Caco-2 (cell line): ENCODE results near the gene TLE3. TPM values are rescaled to one million over a fixed set of nuclear protein-coding genes. Genes with fewer than 3 reads are reported as not detected.

Experiments used
- BruUV-seq: library from RNA; stranded (reverse); fragments of 400-500 nt; replicated peaks from 2 replicates; lab custom pipeline; 2021; lab: Mats Ljungman, UMichigan
- CTCF ChIA-PET: fragments of 300-600 bp; sonication (Branson Sonifier 250); formaldehyde crosslinking; loops from one replicate; lab custom pipeline; 2022; ENCODE audit warnings: antibody characterized with exemption; lab: Charles Lee
- POLR2A ChIA-PET: fragments of 300-600 bp; sonication (Branson Sonifier 250); formaldehyde crosslinking; loops from one replicate; lab custom pipeline; 2022; ENCODE audit warnings: antibody characterized with exemption; lab: Charles Lee
- DNase-seq, 2 experiments: peaks; one replicate each; pipeline versions ENCODE4 v3.0.0 to v3.0.0-alpha.2; 2020 to 2022
- H3K27me3 ChIP-seq: replicated peaks from 2 replicates; pipeline ENCODE4 v1.6.0; 2011; ENCODE audit warnings: low read length; ENCODE audit not compliant: control insufficient read depth, insufficient read depth
- H3K36me3 ChIP-seq: 2 replicates; pipeline ENCODE4 v1.5.1; 2011; ENCODE audit warnings: low read length; ENCODE audit not compliant: control insufficient read depth, insufficient read depth
- H3K4me1 ChIP-seq: fragments of 250-450 bp; sonication (Bioruptor Pico); 2 replicates; pipeline ENCODE4 v1.5.1; 2020; ENCODE audit warnings: mild to moderate bottlenecking
- H3K4me3 ChIP-seq: 2 replicates; pipeline ENCODE4 v1.5.1; 2011; ENCODE audit warnings: low read depth, mild to moderate bottlenecking, control low read depth, low read length
- H3K9me3 ChIP-seq: fragments of 250-450 bp; sonication (Bioruptor Pico); 2 replicates; pipeline ENCODE4 v1.5.1; 2020; ENCODE audit warnings: mild to moderate bottlenecking, moderate library complexity
- H3K27ac Mint-ChIP-seq: one replicate; pipeline ENCODE4 v1.8.0; 2022; ENCODE audit warnings: mixed read lengths; ENCODE audit not compliant: unreplicated experiment
- H3K27me3 Mint-ChIP-seq: one replicate; pipeline ENCODE4 v1.8.0; 2022; ENCODE audit warnings: mixed read lengths; ENCODE audit not compliant: insufficient read depth, unreplicated experiment
- H3K36me3 Mint-ChIP-seq: one replicate; pipeline ENCODE4 v1.8.0; 2022; ENCODE audit warnings: mild to moderate bottlenecking, mixed read lengths; ENCODE audit not compliant: insufficient read depth, unreplicated experiment
- H3K4me1 Mint-ChIP-seq: one replicate; pipeline ENCODE4 v1.8.0; 2022; ENCODE audit warnings: low read depth, mixed read lengths; ENCODE audit not compliant: unreplicated experiment
- H3K4me3 Mint-ChIP-seq: one replicate; pipeline ENCODE4 v1.8.0; 2022; ENCODE audit warnings: mild to moderate bottlenecking, moderate library complexity, mixed read lengths; ENCODE audit not compliant: unreplicated experiment
- H3K9me3 Mint-ChIP-seq: one replicate; pipeline ENCODE4 v1.8.0; 2022; ENCODE audit warnings: mixed read lengths; ENCODE audit not compliant: unreplicated experiment
- intact Hi-C: fragments of 100-400 bp; cut with micrococcal nuclease; formaldehyde crosslinking; loops from one replicate; pipeline ENCODE4 v1.10.0; 2022; ENCODE audit not compliant: unreplicated experiment
- total RNA-seq: library from RNA; stranded (reverse); gene quantifications from 2 replicates; pipeline ENCODE4 v1.2.3, GENCODE V29; 2022
- TF ChIP-seq, protein P1 (sequence below), 2 experiments: fragments of 200-600 bp in 1 of 2; IDR thresholded peaks; 1 replicate in 1 of 2; 2 replicates in 1 of 2; pipeline versions ENCODE4 v1.5.1 to v1.8.0; 2011 to 2022; ENCODE audit warnings: antibody characterized with exemption in 1 of 2, control low read depth in 1 of 2, inconsistent platforms in 1 of 2, low read depth in 1 of 2, low read length in 1 of 2, mild to moderate bottlenecking in 1 of 2, moderate library complexity in 1 of 2; ENCODE audit not compliant: insufficient read depth in 1 of 2, severe bottlenecking in 1 of 2, unreplicated experiment in 1 of 2

Gene TLE3
- total RNA-seq, 1 experiment from 2014 or later, result 105 TPM

DNA sequence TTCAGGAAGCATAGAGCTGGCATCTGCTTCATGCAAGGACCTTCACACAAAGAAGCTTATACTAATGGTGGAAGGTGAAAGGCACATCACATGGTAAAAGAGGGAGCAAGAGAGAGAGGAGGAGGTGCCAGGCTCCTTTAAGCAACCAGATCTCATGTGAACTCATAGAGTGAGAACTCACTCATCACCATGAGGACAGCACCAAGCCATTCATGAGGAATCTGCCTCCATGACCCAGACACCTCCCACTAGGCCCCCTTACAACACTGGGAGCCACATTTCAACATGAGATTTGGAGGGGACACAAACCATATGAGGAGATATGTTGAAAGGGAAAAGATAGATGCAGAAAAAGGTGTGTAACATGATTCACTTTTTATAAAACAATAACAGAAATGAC lies 48.4 kb upstream of the TLE3 start:
- intact Hi-C loops, result no loop called here
- ChIA-PET CTCF (no interaction called here), POLR2A (no interaction called here)
- H3K9me3 Mint-ChIP-seq, result no peaks in the 10 kb centered on the region
- TF ChIP-seq, protein P1, sequence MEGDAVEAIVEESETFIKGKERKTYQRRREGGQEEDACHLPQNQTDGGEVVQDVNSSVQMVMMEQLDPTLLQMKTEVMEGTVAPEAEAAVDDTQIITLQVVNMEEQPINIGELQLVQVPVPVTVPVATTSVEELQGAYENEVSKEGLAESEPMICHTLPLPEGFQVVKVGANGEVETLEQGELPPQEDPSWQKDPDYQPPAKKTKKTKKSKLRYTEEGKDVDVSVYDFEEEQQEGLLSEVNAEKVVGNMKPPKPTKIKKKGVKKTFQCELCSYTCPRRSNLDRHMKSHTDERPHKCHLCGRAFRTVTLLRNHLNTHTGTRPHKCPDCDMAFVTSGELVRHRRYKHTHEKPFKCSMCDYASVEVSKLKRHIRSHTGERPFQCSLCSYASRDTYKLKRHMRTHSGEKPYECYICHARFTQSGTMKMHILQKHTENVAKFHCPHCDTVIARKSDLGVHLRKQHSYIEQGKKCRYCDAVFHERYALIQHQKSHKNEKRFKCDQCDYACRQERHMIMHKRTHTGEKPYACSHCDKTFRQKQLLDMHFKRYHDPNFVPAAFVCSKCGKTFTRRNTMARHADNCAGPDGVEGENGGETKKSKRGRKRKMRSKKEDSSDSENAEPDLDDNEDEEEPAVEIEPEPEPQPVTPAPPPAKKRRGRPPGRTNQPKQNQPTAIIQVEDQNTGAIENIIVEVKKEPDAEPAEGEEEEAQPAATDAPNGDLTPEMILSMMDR (IDR thresholded peaks at IDR 0.05; ENCODE audit: insufficient read depth in 1 of 2, low read depth in 1 of 2, low read length in 1 of 2, severe bottlenecking in 1 of 2, unreplicated experiment in 1 of 2), result no peak
- no peaks in the 10 kb centered on the region for H3K36me3 ChIP-seq
- DNase-seq, result no peak
- BruUV-seq, result no TSS peak
- no peaks in the 10 kb centered on the region for H3K9me3 ChIP-seq
- no peaks in the 10 kb centered on the region for H3K36me3 Mint-ChIP-seq
- no peak overlapping the region for H3K4me3 ChIP-seq
- peaks cover 17% of the 10 kb centered on the region for H3K4me1 ChIP-seq
- peaks cover 28% of the 10 kb centered on the region for H3K4me1 Mint-ChIP-seq
- no peaks in the 10 kb centered on the region for H3K27me3 ChIP-seq
- H3K27me3 Mint-ChIP-seq, result no peaks in the 10 kb centered on the region
- H3K4me3 Mint-ChIP-seq, result no peak overlapping the region
- H3K27ac Mint-ChIP-seq, result no peak overlapping the region

DNA sequence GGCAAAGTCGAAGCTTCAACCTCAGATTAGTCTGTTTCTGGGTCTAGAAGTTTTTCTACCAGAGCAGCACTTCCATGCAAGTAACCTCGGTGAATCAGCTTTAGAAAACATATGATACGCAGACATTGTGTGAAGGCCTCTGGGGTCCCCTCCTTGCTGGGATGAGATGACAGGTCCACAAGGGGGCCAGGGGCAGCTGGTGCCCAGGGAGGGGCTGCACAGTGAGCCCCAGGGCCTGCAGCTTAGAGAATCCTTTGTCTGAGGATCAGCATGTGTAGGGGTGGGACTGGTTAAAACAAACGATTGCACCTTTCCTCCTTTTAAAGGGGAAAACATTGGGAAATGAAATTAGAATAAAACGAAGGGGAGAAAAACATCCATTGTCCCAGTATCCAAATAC lies 47.5 kb upstream of the TLE3 start:
- H3K4me1 Mint-ChIP-seq, result peaks cover 36% of the 10 kb centered on the region
- no peaks in the 10 kb centered on the region for H3K9me3 Mint-ChIP-seq
- Histone ChIP-seq H3K27me3 (no peaks in the 10 kb centered on the region), H3K4me1 (peaks cover 26% of the 10 kb centered on the region), H3K9me3 (no peaks in the 10 kb centered on the region), H3K4me3 (no peak overlapping the region), H3K36me3 (no peaks in the 10 kb centered on the region)
- ChIA-PET CTCF (no interaction called here), POLR2A (no interaction called here)
- peaks cover 8% of the 10 kb centered on the region for H3K36me3 Mint-ChIP-seq
- H3K4me3 Mint-ChIP-seq, result no peak overlapping the region
- BruUV-seq, result no TSS peak
- H3K27ac Mint-ChIP-seq, result no peak overlapping the region
- no peak for DNase-seq
- no peaks in the 10 kb centered on the region for H3K27me3 Mint-ChIP-seq
- intact Hi-C loops, result no loop called here
- TF ChIP-seq, protein P1 (IDR thresholded peaks at IDR 0.05; ENCODE audit: insufficient read depth in 1 of 2, low read depth in 1 of 2, low read length in 1 of 2, severe bottlenecking in 1 of 2, unreplicated experiment in 1 of 2), result no peak

DNA sequence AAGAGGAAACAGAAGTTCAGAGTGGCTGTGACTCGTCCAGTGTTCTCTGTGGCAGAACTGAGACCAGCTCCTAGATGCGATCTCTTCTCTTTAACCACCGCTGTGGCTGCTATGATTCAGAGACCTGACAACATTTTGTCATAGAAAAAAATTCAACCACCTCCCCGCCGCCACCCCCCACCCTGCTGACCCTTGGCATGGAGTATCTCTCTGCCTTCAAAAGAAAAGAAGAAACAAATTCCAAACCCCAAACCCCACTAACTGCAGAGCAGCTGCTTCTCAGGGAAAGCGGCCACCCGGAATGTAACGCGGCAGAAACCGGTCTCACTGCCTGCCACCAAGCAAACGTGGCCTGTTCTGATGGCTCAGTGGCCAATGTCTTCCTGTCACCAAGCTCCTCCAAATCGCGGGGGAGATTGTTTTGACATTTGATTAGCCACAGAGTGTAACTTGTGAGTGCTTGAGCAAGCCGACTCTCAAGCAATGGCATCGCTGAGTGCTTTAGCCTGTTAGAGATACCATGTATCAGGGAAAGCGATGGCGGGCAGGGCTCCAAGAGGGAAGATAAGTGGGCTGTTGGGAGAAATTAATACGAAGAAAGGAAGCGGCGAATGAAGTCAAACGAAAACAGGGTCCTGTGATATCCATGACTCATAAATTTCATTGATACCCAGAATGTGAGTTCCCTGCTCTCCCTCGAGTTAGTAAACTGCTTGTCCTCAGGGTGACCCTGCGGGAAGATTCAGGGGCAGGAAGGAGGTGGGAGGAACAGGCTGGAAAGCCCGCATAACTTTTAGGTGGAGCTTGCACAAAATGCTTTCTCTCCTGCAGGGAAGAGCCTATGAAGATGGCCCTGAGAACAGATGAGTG lies 44.8 kb upstream of the TLE3 start:
- no peaks in the 10 kb centered on the region for H3K9me3 Mint-ChIP-seq
- peaks cover 45% of the 10 kb centered on the region for H3K4me1 ChIP-seq
- ChIA-PET CTCF (interaction anchor here (2.1 kb wide), 1 partner anchor 17 kb away, joined by 6 read pairs; no protein-coding TSS in a partner anchor), POLR2A (no interaction called here)
- TF ChIP-seq, protein P1 (IDR thresholded peaks at IDR 0.05; ENCODE audit: insufficient read depth in 1 of 2, low read depth in 1 of 2, low read length in 1 of 2, severe bottlenecking in 1 of 2, unreplicated experiment in 1 of 2), result no peak
- DNase-seq, result peak in 1 of 2 experiments; percentile 20
- BruUV-seq, result no TSS peak
- H3K27me3 ChIP-seq, result no peaks in the 10 kb centered on the region
- intact Hi-C loops, result no loop called here
- H3K27me3 Mint-ChIP-seq, result no peaks in the 10 kb centered on the region
- no peak overlapping the region for H3K4me3 ChIP-seq
- H3K4me1 Mint-ChIP-seq, result peaks cover 45% of the 10 kb centered on the region
- peaks cover 9% of the 10 kb centered on the region for H3K36me3 Mint-ChIP-seq
- H3K27ac Mint-ChIP-seq, result no peak overlapping the region
- H3K36me3 ChIP-seq, result no peaks in the 10 kb centered on the region
- no peak overlapping the region for H3K4me3 Mint-ChIP-seq
- no peaks in the 10 kb centered on the region for H3K9me3 ChIP-seq
